ENCODE results near the gene ADD1.

Gene ADD1

DNA sequence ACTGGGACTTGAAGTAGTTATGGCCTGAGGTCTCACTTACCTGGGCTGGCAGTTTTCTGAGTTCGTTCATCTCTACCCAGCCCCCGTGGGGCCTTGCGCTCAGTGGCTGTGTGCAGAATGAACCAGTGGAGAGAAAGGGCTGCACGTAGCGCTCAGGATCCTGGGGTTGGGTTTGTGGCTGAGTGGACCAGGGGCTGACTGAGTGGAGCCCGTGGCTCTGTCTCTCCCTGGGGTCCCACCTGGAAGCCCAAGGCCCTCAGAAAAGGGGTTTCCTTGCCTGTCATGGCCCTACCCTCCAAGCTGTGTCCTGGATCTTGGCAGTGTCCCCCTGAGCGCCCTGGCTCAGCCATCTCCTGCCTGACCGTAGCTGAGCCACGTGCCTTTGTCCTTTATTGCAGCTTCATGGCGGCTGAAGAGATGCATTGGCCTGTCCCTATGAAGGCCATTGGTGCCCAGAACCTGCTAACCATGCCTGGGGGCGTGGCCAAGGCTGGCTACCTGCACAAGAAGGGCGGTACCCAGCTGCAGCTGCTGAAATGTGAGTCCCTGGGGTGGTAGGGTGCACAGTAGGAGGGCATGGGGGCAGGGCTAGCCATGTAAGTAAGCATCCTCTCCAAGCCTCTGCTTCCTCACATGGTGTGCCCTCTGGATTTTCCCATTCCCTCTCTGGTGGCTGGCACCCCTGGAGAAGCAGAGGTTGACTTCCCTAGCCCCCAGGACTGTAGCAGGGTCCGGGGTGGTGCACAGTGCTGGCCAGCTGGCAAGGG lies 23.2 kb upstream of the ADD1 start:
- DNase-seq (ENCODE audit: low read depth) = no peak

DNA sequence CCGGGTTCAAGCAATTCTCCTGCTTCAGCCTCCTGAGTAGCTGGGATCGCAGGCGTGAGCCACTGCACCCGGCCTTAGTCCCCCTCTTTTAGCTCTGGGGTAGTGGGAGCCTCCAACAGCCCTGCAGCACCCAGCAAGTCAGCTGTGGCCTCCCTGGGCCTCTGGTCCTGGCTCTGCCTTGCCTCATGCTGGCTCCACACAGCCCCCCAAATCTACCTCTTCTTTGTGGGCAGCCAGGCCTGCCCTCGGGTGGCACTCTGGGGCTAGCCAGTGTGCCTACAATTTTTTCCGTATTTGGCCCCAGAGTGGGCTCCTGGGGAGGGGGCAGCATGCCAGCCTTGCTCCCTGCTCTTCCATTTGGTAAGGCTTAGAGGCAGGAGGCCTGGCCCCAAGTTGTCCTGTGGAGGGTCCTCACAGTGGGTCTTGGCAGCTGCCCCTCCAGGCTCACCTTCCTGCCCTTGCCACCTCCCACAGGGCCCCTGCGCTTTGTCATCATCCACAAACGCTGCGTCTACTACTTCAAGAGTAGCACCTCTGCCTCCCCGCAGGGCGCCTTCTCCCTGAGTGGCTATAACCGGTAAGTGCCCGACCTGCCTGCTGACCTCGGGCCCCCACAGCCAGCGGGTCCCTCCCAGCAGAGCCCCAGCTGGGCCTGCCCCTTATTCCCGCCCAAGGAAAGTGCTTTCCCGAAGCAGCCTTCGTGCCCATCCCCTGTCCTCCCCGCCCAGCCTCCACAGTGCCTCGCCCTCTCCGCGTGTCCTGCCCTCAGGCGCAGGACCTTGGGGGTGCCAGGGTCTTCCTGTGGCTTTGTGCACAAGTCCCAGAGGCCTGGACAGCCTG lies 21.0 kb upstream of the ADD1 start:
- DNase-seq (ENCODE audit: low read depth) = no peak

DNA sequence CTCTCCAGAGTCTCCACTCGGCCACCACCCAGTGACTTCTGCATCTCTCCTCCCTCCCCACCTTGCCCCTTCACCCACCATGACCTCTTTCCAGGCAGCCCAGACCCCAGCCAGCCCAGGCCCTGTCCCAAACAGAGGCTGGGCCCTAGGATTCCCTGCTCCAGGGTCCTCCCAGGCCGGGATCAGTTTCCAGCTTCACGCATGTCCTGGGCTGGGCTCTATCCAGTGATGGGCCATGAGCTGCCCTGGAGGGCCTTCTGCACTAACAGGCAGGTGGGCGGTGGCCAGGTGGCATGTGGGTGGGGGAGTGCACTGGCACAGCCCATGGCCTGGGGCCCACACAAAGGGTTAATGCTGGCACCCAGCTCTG lies 20.4 kb upstream of the ADD1 start:
- DNase-seq (ENCODE audit: low read depth) = no peak

DNA sequence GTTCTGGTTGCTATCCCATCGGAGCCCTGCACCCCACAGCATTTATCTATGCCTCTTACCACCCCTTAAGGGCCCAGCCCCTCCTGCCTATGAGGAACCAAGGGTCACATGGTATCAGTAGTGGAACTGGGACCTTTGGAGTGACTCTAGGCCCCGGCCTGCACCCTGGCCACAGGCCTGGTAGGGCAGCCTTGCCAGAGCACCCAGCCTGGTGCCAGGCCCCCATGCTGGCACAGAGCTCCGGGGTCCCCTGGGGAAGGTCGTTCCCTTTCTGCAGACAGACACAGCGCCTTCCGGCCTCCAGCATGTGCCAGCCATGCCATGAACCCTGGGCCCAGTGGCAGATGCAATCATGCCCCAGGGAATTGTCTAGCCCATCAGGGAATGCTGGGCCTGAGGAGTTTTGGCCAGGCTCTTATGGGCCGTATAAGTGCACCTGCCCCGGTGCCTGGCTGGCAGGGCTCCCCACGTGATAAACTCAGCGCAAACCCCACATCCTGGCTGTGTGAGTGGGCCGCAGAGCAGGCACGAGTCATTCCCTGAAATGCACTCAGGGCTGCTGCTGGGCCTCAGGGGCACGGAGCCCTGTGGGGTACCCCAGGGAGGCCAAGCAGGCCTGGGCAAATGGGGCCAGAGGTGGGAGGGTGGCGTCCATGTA lies 19.8 kb upstream of the ADD1 start:
- DNase-seq (ENCODE audit: low read depth) = no peak

DNA sequence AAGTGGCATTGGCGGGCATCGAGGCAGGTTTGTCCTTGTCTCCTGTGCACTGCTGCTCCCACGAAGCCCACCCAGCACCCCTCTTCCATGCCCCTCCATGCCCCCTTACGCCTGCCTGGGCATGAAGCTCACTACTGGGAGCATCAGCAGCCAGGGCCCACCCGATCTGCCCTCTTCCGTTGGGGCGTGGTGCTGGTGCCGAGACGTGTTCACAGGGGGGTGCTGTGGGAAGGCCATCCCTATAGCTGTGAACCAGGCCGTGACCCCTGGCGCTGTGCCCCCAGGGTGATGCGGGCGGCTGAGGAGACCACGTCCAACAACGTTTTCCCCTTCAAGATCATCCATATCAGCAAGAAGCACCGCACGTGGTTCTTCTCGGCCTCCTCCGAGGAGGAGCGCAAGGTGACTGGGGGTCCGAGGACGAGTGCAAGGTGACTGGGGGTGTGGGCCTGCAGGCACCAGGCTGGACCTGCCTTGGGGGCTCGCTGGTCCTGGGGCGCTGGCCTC lies 19.3 kb upstream of the ADD1 start:
- DNase-seq (ENCODE audit: low read depth) = no peak

DNA sequence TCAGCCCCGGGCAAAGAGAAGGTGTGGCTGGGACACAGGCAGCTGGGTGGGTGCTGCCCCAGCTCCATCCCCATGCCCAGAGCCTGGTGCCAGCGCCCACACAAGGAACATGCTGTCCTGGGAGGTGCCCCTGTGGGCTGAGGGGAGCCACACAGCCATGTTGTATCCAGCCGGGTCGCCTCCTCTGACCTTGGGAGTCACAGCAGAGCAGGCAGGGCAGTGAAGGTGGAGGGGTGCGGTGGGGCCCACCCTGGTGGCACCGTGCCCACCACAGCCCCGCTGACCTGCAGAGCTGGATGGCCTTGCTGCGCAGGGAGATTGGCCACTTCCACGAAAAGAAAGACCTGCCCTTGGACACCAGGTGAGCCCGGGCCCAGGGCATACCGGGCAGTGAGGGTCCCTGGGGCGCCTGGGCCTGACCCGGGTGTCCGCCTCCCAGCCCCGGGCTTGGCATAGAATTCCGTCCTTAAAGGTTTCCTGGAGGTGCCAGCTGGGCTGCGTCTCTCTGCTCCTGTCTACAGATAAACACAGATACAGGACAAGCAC lies 18.7 kb upstream of the ADD1 start:
- no peak for DNase-seq (ENCODE audit: low read depth)

DNA sequence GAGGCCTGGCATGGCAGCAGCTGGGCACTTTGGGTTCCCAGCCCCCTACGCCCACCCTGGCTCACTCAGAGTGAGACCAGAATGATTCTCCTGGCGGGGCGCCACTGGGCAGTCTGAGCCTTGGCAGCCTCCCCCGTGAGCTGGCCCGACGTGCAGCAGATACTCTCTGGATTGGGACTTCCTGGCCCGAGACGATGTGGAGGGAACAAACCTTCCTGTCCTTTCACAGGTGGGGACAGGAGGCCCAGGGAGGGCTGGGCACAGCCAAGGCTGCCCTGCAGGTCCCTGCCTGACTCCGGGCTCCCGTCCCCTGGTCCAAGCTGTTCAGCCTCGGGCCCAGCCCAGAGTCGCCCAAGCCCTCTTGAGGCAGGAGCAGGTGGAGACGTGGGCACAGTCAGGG lies 17.9 kb upstream of the ADD1 start:
- no peak for DNase-seq (ENCODE audit: low read depth)

DNA sequence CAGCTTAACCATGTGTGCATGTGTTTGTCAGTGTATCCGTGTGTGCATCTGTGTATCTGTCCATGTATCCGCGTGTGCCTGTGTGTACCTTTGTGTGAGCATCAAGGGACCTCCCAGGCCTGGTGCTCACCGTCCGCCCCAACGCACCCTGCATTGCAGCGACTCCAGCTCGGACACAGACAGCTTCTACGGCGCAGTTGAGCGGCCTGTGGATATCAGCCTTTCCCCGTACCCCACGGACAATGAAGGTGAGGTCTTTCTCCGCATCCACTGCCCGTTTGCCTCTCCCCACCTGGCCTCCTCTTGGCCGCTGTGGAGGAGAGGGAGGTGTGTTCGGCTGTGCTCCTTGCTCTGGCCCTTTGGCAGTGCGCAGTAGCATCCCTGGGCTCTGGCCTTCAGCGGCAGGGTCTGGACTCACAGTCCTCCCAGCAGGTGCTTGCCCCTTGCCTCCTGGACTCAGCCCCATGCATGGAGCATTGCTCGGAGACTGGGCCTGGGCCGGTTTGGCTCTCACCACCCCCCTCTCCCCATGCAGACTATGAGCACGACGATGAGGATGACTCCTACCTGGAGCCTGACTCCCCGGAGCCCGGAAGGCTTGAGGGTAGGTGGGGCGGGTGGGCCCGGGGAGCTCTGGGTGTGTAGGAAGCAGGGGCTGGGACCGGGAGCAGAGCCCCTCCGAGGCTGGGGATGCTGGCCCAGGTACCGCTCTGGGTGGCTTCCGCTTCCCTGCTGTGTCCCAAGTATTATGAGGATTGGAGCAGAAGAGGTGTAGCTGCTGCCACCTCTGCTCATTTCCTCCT lies 16.4 kb upstream of the ADD1 start:
- no peak for DNase-seq (ENCODE audit: low read depth)

DNA sequence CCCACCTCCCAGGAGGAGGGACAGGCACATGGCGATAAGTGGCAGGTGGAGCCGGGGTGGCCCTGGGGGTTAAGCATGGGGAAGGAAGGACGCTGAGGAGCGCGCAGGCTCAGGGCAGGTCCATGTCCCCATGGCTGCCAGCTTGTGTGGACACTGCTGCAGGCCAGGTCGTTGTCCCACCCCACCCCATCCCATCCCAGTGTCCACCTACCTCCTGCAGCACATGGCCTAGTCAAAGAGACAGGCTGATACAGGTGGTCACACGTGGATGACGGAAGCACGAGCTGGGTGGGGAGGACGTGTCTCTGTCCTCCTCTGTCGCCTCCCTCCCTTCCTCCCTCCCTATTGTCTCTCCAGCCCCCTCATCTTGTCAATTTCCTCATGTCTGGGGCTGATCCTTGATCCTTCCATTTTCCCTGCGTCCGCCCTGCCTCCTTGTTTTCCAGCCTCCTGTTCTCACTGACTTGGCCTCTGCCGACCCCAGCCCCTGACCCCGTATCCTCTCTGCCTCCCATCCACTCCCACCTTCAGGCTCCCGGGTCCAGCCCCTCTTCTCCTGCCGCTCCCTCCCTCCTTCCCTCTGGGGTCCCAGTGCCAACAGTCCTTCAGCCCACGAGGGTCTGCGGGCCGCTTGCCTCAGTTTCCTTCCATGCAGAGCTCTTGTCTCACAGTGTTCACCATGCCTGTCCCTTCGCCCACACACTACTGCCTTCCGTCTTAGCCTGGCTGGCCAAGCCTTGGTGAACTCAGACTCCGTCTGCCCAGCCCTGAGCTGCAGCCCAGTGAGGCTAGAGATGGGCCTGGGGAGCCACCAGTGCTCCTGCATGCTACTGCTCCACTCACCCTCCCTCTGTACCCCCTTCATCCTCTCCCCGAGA lies 15.5 kb upstream of the ADD1 start:
- DNase-seq (ENCODE audit: low read depth) = no peak

DNA sequence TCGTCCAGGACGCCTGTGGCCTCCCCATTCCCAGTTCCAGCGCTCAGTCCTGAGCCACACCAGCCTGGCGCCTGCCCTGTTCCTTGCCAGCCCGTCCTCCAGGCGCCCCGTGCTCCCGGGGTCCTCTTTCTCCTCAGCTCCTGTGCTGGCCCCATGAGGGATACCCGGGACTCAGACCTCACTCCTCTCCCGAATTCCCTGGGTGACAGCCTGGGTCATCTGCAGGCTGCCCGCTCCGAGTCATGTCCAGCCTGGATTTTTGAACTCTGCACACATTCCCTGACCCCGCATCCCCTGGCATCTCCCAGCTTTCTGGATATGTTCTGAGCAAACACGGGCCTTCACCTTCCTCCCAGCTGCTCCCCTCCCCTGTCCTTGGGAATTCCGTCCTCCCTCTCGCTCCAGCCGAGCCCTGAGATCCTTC lies 14.9 kb upstream of the ADD1 start:
- DNase-seq (ENCODE audit: low read depth) = no peak

DNA sequence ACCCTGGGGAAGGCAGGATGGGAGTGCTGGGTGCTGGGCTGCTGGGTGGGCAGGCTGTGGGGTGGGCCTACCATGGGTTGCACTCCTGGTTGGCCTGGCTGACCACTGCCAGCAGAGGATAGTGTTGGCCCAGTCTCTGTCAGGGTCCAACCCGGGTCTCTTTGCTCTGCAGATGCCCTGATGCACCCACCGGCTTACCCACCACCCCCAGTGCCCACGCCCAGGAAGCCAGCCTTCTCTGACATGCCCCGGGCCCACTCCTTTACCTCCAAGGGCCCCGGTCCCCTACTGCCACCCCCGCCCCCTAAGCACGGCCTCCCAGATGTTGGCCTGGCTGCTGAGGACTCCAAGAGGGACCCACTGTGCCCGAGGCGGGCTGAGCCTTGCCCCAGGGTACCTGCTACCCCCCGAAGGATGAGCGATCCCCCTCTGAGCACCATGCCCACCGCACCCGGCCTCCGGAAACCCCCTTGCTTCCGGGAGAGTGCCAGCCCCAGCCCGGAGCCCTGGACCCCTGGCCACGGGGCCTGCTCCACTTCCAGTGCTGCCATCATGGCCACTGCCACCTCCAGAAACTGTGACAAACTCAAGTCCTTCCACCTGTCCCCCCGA lies 14.2 kb upstream of the ADD1 start:
- no peak for DNase-seq (ENCODE audit: low read depth)

DNA sequence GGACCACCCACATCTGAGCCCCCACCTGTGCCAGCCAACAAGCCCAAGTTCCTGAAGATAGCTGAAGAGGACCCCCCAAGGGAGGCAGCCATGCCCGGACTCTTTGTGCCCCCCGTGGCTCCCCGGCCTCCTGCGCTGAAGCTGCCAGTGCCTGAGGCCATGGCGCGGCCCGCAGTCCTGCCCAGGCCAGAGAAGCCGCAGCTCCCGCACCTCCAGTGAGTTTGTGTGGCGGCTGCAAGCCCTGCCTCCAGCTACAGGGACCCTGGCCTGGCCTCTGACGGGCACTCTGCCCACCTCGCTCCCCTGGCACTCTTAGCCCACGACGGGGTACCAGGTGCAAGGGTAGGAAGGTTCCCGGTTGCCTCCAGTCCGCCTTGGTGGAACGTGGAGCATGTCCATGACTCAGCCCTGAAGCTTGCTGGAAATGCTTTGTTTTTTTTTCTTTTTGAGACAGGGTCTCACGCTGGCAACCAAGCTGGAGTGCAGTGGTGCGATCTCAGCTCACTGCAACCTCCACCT lies 13.7 kb upstream of the ADD1 start:
- DNase-seq (ENCODE audit: low read depth) = no peak

DNA sequence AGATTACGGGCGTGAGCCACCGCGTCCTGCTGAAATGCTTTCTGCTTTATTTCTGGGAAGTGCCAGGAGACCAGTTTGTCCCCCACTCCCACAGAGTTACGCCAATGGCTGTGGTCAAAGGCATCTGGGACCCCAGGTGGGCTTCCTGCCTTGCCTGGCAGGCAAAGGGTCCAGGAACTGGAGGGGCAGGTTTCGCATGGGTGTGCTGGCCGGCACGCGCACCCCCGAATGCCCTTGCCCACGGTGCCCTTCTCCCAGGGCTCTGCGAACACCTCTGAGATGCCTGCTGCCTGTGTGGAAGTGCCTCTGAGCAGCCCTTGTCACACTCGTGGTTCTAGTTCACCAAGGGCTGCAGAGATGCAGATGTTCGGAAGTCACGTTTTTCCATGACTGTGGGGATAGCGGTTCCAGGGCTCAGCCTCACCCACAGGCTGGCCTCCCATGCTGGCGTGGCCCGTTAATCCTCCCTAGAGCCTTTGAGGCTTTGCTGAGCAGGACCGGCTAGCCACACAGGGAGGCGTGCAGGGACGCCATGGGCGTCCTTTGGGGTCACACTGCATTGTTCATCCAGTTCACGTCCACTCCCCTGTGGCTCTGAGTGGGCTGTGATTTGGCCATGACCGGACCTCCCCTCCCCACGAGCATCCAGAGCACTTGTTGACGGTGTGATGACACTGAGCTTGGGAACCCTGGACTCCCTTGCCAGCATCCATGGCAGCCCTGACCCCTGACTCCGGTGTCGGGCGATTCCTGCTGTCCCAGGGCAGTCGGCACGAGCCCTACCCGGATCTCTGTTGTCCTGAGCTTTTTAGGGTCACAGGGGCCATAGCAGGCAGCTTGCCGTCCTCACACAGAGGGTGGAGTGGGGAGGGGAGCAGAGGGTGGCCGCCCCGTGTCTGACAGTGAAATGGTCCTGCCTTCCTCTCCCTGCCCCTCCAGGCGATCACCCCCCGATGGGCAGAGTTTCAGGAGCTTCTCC lies 12.7 kb upstream of the ADD1 start:
- no peak for DNase-seq (ENCODE audit: low read depth)

DNA sequence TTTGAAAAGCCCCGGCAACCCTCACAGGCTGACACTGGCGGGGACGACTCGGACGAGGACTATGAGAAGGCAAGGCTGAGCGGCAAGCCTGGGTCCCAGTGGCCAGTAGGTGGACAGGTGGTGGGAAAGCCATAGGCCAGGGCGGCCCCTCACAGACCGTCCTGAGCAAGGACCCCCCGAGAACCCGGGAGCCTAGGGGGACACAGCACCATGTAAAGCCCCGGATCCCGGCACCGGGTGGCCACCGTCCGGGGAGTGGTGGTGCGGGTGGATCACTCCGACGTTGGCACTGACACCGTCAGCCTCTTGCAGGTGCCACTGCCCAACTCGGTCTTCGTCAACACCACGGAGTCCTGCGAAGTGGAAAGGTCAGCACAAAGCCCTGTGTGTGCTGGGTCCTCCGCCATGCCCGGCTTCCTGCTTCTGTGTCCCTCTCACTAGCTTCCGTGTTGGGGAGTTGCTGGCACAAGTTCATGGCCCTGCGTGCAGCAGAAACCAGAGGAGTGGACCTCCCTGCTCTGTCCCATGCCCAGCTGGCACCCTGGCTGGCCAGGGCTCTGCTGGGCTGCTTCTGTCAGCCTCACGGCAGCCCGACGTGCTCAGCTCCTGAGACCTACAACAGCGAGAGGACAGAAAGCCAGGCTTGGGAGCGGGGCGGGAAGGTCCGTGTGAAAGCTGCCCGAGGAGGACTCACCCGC lies 11.9 kb upstream of the ADD1 start:
- no peak for DNase-seq (ENCODE audit: low read depth)

DNA sequence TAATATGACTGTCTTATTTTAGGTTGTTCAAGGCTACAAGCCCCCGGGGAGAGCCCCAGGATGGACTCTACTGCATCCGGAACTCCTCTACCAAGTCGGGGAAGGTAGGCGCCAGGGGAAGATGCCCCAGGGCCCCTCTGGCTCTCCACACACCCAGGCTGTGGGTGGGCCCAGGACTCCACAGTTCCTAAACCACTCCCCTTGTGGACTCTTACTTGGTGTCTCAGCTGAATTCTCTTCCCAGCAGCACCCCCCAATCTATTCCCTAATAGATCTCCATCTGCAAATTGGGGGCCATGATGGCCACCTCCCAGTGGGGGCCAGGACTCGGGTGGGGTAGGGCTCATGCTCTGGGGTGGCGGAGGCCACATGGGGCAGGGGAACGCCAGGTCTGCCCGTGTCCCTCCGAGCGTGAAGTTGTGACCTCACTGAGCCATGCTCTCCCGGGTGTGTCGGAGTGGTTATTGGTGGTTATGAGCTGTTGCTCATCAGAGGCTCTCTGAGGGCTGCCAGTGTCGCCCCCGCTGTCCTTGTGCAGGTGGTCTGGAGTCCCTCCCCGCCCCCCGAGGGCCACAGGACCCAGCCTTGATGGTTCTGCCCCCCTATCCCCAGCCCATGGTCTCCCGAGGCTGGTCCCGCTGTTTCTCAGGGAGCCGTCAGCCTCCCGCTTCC lies 11.2 kb upstream of the ADD1 start:
- no peak for DNase-seq (ENCODE audit: low read depth)

DNA sequence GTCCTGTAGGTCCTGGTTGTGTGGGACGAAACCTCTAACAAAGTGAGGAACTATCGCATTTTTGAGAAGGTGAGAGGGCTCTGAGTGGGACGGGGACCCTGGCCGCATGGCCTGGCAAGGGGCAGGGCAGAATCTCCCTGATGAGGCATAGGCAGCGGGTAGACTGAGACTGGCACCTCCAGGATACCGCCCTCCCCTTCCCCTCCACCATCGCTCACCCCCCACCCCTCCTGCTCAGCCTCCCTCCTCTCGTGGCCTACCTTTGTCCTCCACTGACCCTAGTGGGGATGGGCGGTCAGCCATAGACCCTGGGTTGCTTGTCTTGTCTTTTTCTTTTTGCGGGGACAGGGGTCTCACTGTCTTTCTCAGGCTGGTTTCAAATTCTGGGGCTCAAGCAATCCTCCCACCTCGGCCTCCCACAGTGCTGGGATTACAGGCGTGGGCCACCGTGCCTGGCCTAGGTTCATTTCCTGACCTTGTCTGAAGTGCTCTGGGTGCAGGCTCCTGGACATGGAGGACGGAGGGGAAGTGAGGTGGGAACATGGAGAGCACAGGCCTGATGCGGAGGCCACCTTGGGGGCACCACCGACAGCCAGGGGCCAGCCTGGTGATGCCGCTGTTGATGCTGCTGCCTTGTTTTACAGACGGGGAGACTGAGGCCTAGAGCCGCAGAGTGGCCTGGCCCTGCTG lies 10.5 kb upstream of the ADD1 start:
- no peak for DNase-seq (ENCODE audit: low read depth)

DNA sequence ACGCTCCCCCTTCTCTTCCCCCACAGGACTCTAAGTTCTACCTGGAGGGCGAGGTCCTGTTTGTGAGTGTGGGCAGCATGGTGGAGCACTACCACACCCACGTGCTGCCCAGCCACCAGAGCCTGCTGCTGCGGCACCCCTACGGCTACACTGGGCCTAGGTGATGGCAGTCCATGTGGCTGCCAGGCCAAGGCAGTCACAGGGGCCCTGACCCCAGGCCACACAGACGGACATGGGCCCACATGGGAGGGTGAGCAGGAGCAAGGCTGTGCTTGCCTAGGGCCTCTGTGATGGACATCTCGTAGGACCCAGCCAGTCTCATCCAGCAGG lies 10.0 kb upstream of the ADD1 start:
- no peak for DNase-seq (ENCODE audit: low read depth)

Measured in activated T-helper 1 cell treated with Interleukin-2 at 50 U/mL for 16 hours (primary cell).